Gastrocnemius medialis (tissue), 4 donors: ENCODE results near the gene GEN1.

ENCODE experiments used
- CTCF ChIP-seq, 5 experiments: fragments of 450-650 bp in 3 of 5; fragments of 200-600 bp in 2 of 5; sonication (generic) in 2 of 5; IDR thresholded peaks in 4 of 5; conservative IDR thresholded peaks in 1 of 5; 1 replicate in 4 of 5; 2 replicates in 1 of 5; pipeline ENCODE4 v1.5.1; 2016 to 2019; ENCODE audit warnings: antibody characterized with exemption in 5 of 5, mild to moderate bottlenecking in 3 of 5, moderate library complexity in 3 of 5
- POLR2A ChIP-seq, 2 donors: fragments of 450-650 bp; IDR thresholded peaks; one replicate each; pipeline ENCODE4 v1.6.1; 2017; ENCODE audit warnings: antibody characterized with exemption in 2 of 2, mild to moderate bottlenecking in 2 of 2, moderate library complexity in 2 of 2

DNA sequence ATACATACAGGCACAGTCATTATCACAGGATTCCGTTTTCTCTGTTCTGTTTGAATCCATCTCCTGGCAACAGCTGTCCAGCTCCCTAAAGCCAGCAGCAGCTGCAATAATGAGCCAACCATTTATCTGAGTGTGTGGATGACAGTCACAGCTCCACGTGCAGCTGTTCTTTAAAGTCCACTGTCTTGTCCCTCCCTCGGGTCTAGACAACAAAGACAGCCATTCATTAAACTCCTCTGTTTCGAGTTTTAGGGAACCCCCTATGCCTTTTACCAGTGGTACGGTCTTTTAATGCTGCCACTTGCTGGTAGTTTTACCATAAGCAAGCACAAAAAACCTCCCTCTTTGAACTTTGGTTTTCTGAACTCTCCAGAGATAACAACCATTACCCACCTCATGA lies 46.3 kb downstream of the GEN1 start:
- TF ChIP-seq POLR2A (IDR thresholded peaks at IDR 0.05) (no peak), CTCF (IDR thresholded peaks at IDR 0.05 in 4 of 5, conservative IDR thresholded peaks at IDR 0.05 in 1 of 5) (no peak)
